Measurements from ENCODE around the gene COMMD1. TPM values are rescaled to one million over a fixed set of nuclear protein-coding genes. Genes with fewer than 3 reads are reported as not detected.
"Not testable (repeated sequence)": the region's sequence is repeated elsewhere in the genome, so short reads cannot be mapped to it uniquely, and the experiment has no call there.

Gene COMMD1
- total RNA-seq, 1 donor from 2014 or later: 59.5 TPM

GRCh38 chr2:62101886-62102285, 196.4 kb downstream of the COMMD1 start:
- no peak for ATAC-seq
- intact Hi-C loops (cut with DNase I): no loop called here
- DNase-seq (ENCODE audit: missing footprints): no peak

- intact Hi-C loops (cut with DNase I): no loop called here
- no peak for ATAC-seq
These were observed 197.0 kb downstream of the COMMD1 start for GRCh38 chr2:62102402-62102920.

GRCh38 chr2:62109554-62109953, 204.1 kb downstream of the COMMD1 start:
- intact Hi-C loops (cut with DNase I): no loop called here
- no peak for DNase-seq (ENCODE audit: missing footprints)
- ATAC-seq: no peak

More at GRCh38 chr2:62102402-62102920, 197.0 kb downstream of the COMMD1 start:
- no peak for DNase-seq (ENCODE audit: missing footprints)

GRCh38 chr2:62110415-62111025, 205.0 kb downstream of the COMMD1 start:
- DNase-seq (ENCODE audit: missing footprints): no peak
- ATAC-seq: no peak
- intact Hi-C loops (cut with DNase I): loop anchor here (5.0 kb wide), 1 partner anchor 47 kb away; no protein-coding TSS in a partner anchor

- intact Hi-C loops (cut with DNase I): loop anchor here (5.0 kb wide), 1 partner anchor 45 kb away; no protein-coding TSS in a partner anchor
- DNase-seq (ENCODE audit: missing footprints): no peak
- no peak for ATAC-seq
These were observed 206.7 kb downstream of the COMMD1 start for GRCh38 chr2:62112179-62112578.

GRCh38 chr2:62114564-62114963, 209.1 kb downstream of the COMMD1 start:
- peak; percentile 67 for DNase-seq (ENCODE audit: missing footprints)

GRCh38 chr2:62116983-62117382, 211.5 kb downstream of the COMMD1 start:
- DNase-seq (ENCODE audit: missing footprints) (no peak), ATAC-seq (no peak)
- intact Hi-C loops (cut with DNase I): no loop called here

More at GRCh38 chr2:62114564-62114963, 209.1 kb downstream of the COMMD1 start:
- intact Hi-C loops (cut with DNase I): loop anchor here (5.0 kb wide), 1 partner anchor 43 kb away; no protein-coding TSS in a partner anchor
- peak; percentile 75 for ATAC-seq

GRCh38 chr2:62118160-62118559, 212.7 kb downstream of the COMMD1 start:
- ATAC-seq (no peak), DNase-seq (ENCODE audit: missing footprints) (no peak)
- intact Hi-C loops (cut with DNase I): no loop called here

GRCh38 chr2:62119311-62119974, 214.0 kb downstream of the COMMD1 start:
- intact Hi-C loops (cut with DNase I): no loop called here
- DNase-seq (ENCODE audit: missing footprints): no peak
- no peak for ATAC-seq

GRCh38 chr2:62126239-62126638, 220.8 kb downstream of the COMMD1 start:
- DNase-seq (ENCODE audit: missing footprints); ATAC-seq; intact Hi-C loops (cut with DNase I): not testable (repeated sequence)

- DNase-seq (ENCODE audit: missing footprints) (no peak), ATAC-seq (no peak)
- intact Hi-C loops (cut with DNase I): no loop called here
These were observed 227.9 kb downstream of the COMMD1 start for GRCh38 chr2:62133320-62133823.

- DNase-seq (ENCODE audit: missing footprints): no peak
- intact Hi-C loops (cut with DNase I): no loop called here
- ATAC-seq: no peak
These were observed 231.7 kb downstream of the COMMD1 start for GRCh38 chr2:62136956-62137830.

- ATAC-seq (no peak), DNase-seq (ENCODE audit: missing footprints) (no peak)
- intact Hi-C loops (cut with DNase I): no loop called here
These were observed 235.1 kb downstream of the COMMD1 start for GRCh38 chr2:62140426-62141141.

GRCh38 chr2:62141142-62141740, 235.8 kb downstream of the COMMD1 start:
- DNase-seq (ENCODE audit: missing footprints) (no peak), ATAC-seq (no peak)
- intact Hi-C loops (cut with DNase I): no loop called here

- DNase-seq (ENCODE audit: missing footprints) (no peak), ATAC-seq (peak; percentile 44)
- intact Hi-C loops (cut with DNase I): no loop called here
These were observed 236.6 kb downstream of the COMMD1 start for GRCh38 chr2:62142054-62142453.

- DNase-seq (ENCODE audit: missing footprints): no peak
- intact Hi-C loops (cut with DNase I): no loop called here
- ATAC-seq: no peak
These were observed 238.2 kb downstream of the COMMD1 start for GRCh38 chr2:62143696-62144095.

- no peak for DNase-seq (ENCODE audit: missing footprints)
- intact Hi-C loops (cut with DNase I): no loop called here
- no peak for ATAC-seq
These were observed 239.4 kb downstream of the COMMD1 start for GRCh38 chr2:62144689-62145477.

Data from Right ventricle myocardium inferior (tissue), 1 donor.